ENCODE data around the gene SERAC1.

The SERAC1 gene

DNA sequence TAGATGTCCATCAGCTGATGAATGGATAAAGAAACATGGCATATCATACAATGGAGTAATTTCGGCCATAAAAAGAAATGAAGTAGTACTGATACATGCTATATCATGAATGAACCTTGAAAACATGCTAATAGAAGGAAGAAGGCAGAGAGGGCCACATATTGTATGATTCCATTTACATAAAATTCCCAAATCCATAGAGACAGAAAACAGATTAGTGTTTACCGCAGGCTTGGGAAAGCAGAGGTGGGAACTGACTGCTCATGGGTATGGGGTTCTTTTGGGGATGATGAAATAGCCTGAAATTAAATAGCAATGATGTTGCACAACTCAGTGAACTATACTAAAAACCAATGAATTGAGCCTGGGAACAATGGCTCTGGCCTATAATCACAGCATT lies 58.3 kb downstream of the SERAC1 start:
- no peak overlapping the region for H4K5ac ChIP-seq (ENCODE audit: low read length)
- no peak overlapping the region for H2AK5ac ChIP-seq (ENCODE audit: low read length)
- no peak overlapping the region for H2BK120ac ChIP-seq (ENCODE audit: low read depth, low read length)
- no peak overlapping the region for H3K18ac ChIP-seq (ENCODE audit: low read length)
- no peak overlapping the region for H2BK5ac ChIP-seq (ENCODE audit: low read length)
- H3K79me1 ChIP-seq (ENCODE audit: low read length) = no peaks in the 10 kb centered on the region
- no peak overlapping the region for H3K4ac ChIP-seq (ENCODE audit: low read depth, low read length)
- H3K23ac ChIP-seq (ENCODE audit: low read length) = no peak overlapping the region
- no peak for DNase-seq
- H4K8ac ChIP-seq (ENCODE audit: low read depth, low read length) = no peak overlapping the region
- H3K27ac ChIP-seq (ENCODE audit: low read depth, low read length) = no peak overlapping the region
- no peaks in the 10 kb centered on the region for H3K4me1 ChIP-seq (ENCODE audit: control insufficient read depth, low read depth, low read length)
- H3K56ac ChIP-seq (ENCODE audit: low read length) = no peak overlapping the region
- H3K4me2 ChIP-seq (ENCODE audit: low read length) = no peak overlapping the region
- no peaks in the 10 kb centered on the region for H3K79me2 ChIP-seq (ENCODE audit: control insufficient read depth, insufficient read depth, low read length)
- no CpG with 5 or more reads among the region's 2 CpGs for WGBS (ENCODE audit: extremely low coverage, insufficient coverage, low lambda C conversion rate)
- H3K9ac ChIP-seq (ENCODE audit: low read length) = no peak overlapping the region
- no peak overlapping the region for H3K4me3 ChIP-seq (ENCODE audit: low read length)
- no peak overlapping the region for H2BK15ac ChIP-seq (replicated peaks; ENCODE audit: low read depth)
- no peaks in the 10 kb centered on the region for H3K27me3 ChIP-seq (ENCODE audit: insufficient read depth, low read length, poor library complexity)
- no peaks in the 10 kb centered on the region for H3K36me3 ChIP-seq (ENCODE audit: control insufficient read depth, insufficient read depth, low read length)

DNA sequence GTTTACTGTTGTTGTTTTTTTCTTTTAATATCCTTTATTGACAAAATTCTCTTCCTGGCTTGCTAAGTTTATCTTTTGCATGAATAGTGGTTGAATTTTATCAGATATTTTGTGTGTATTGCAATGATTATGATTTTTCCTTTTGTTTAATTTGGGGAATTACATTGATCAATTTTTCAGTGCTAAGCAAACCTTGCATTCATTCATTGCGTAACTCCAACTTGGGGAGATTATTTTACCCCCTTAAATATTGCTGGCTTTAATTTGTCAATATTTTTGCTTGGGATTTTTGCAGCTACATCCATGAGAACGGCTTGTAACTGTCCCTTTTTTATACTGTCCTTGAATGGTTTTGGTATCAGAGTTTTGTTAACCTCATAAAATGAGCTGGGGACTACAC lies 63.4 kb downstream of the SERAC1 start:
- H3K27me3 ChIP-seq (ENCODE audit: insufficient read depth, low read length, poor library complexity) = no peaks in the 10 kb centered on the region
- H3K4me1 ChIP-seq (ENCODE audit: control insufficient read depth, low read depth, low read length) = no peaks in the 10 kb centered on the region
- H2BK15ac ChIP-seq (replicated peaks; ENCODE audit: low read depth) = no peak overlapping the region
- no peak overlapping the region for H3K4me2 ChIP-seq (ENCODE audit: low read length)
- no peak overlapping the region for H3K4me3 ChIP-seq (ENCODE audit: low read length)
- no peaks in the 10 kb centered on the region for H3K79me1 ChIP-seq (ENCODE audit: low read length)
- no peak overlapping the region for H3K56ac ChIP-seq (ENCODE audit: low read length)
- H4K5ac ChIP-seq (ENCODE audit: low read length) = no peak overlapping the region
- H3K4ac ChIP-seq (ENCODE audit: low read depth, low read length) = no peak overlapping the region
- H2BK5ac ChIP-seq (ENCODE audit: low read length) = no peak overlapping the region
- H3K79me2 ChIP-seq (ENCODE audit: control insufficient read depth, insufficient read depth, low read length) = no peaks in the 10 kb centered on the region
- no CpG with 5 or more reads among the region's 2 CpGs for WGBS (ENCODE audit: extremely low coverage, insufficient coverage, low lambda C conversion rate)
- H3K23ac ChIP-seq (ENCODE audit: low read length) = no peak overlapping the region
- no peak overlapping the region for H3K9ac ChIP-seq (ENCODE audit: low read length)
- H2AK5ac ChIP-seq (ENCODE audit: low read length) = no peak overlapping the region
- H4K8ac ChIP-seq (ENCODE audit: low read depth, low read length) = no peak overlapping the region
- H3K18ac ChIP-seq (ENCODE audit: low read length) = no peak overlapping the region
- no peak overlapping the region for H3K27ac ChIP-seq (ENCODE audit: low read depth, low read length)
- no peaks in the 10 kb centered on the region for H3K36me3 ChIP-seq (ENCODE audit: control insufficient read depth, insufficient read depth, low read length)
- DNase-seq = no peak
- no peak overlapping the region for H2BK120ac ChIP-seq (ENCODE audit: low read depth, low read length)

DNA sequence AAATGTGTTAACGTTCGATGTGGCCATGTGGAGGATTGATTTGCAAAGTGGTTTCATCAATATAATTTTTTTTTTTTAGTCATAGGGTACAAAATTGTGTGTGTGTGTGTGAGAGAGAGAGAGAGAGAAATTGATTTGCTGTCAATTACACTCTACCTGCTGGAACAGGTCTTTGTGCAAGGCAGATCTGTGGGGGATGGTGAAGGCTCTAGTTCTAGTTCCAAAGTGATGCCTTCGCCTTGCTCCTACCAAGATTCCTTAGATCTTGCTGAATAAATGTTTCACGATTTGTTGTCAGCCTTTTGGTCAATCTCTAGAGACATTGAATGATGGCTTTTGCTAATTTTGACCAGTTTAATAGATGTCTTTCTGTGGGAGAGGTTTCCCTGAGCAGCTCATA lies 64.8 kb downstream of the SERAC1 start:
- no peaks in the 10 kb centered on the region for H3K27me3 ChIP-seq (ENCODE audit: insufficient read depth, low read length, poor library complexity)
- no peak for DNase-seq
- no peak overlapping the region for H2AK5ac ChIP-seq (ENCODE audit: low read length)
- H3K4ac ChIP-seq (ENCODE audit: low read depth, low read length) = no peak overlapping the region
- H2BK5ac ChIP-seq (ENCODE audit: low read length) = no peak overlapping the region
- WGBS (ENCODE audit: extremely low coverage, insufficient coverage, low lambda C conversion rate) = no CpG with 5 or more reads among the region's 4 CpGs
- H2BK15ac ChIP-seq (replicated peaks; ENCODE audit: low read depth) = no peak overlapping the region
- no peaks in the 10 kb centered on the region for H3K79me1 ChIP-seq (ENCODE audit: low read length)
- no peaks in the 10 kb centered on the region for H3K36me3 ChIP-seq (ENCODE audit: control insufficient read depth, insufficient read depth, low read length)
- H3K27ac ChIP-seq (ENCODE audit: low read depth, low read length) = no peak overlapping the region
- H3K79me2 ChIP-seq (ENCODE audit: control insufficient read depth, insufficient read depth, low read length) = no peaks in the 10 kb centered on the region
- H3K18ac ChIP-seq (ENCODE audit: low read length) = no peak overlapping the region
- no peak overlapping the region for H2BK120ac ChIP-seq (ENCODE audit: low read depth, low read length)
- no peak overlapping the region for H3K4me2 ChIP-seq (ENCODE audit: low read length)
- H3K4me1 ChIP-seq (ENCODE audit: control insufficient read depth, low read depth, low read length) = no peaks in the 10 kb centered on the region
- no peak overlapping the region for H3K9ac ChIP-seq (ENCODE audit: low read length)
- H4K5ac ChIP-seq (ENCODE audit: low read length) = no peak overlapping the region
- H3K4me3 ChIP-seq (ENCODE audit: low read length) = no peak overlapping the region
- no peak overlapping the region for H3K23ac ChIP-seq (ENCODE audit: low read length)
- no peak overlapping the region for H3K56ac ChIP-seq (ENCODE audit: low read length)
- H4K8ac ChIP-seq (ENCODE audit: low read depth, low read length) = no peak overlapping the region

DNA sequence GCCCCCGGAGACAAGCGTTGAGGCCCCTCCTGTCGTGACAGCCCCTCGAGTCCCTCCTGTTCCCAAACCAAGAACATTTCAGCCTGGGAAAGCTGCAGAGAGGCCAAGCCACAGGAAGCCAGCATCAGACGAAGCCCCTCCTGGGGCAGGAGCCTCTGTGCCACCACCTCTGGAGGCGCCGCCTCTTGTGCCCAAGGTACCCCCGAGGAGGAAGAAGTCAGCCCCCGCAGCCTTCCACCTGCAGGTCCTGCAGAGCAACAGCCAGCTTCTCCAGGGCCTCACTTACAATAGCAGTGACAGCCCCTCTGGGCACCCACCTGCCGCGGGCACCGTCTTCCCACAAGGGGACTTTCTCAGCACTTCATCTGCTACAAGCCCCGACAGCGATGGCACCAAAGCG lies 72.4 kb downstream of the SERAC1 start:
- H3K4me1 ChIP-seq (ENCODE audit: control insufficient read depth, low read depth, low read length) = no peaks in the 10 kb centered on the region
- H3K27me3 ChIP-seq (ENCODE audit: insufficient read depth, low read length, poor library complexity) = no peaks in the 10 kb centered on the region
- no peak overlapping the region for H4K8ac ChIP-seq (ENCODE audit: low read depth, low read length)
- H3K56ac ChIP-seq (ENCODE audit: low read length) = no peak overlapping the region
- H3K4ac ChIP-seq (ENCODE audit: low read depth, low read length) = no peak overlapping the region
- H3K36me3 ChIP-seq (ENCODE audit: control insufficient read depth, insufficient read depth, low read length) = no peaks in the 10 kb centered on the region
- H3K9ac ChIP-seq (ENCODE audit: low read length) = no peak overlapping the region
- H2BK15ac ChIP-seq (replicated peaks; ENCODE audit: low read depth) = no peak overlapping the region
- H3K23ac ChIP-seq (ENCODE audit: low read length) = no peak overlapping the region
- H2BK5ac ChIP-seq (ENCODE audit: low read length) = no peak overlapping the region
- H3K4me3 ChIP-seq (ENCODE audit: low read length) = no peak overlapping the region
- H2BK120ac ChIP-seq (ENCODE audit: low read depth, low read length) = no peak overlapping the region
- H3K79me1 ChIP-seq (ENCODE audit: low read length) = no peaks in the 10 kb centered on the region
- no peak overlapping the region for H3K18ac ChIP-seq (ENCODE audit: low read length)
- no peaks in the 10 kb centered on the region for H3K79me2 ChIP-seq (ENCODE audit: control insufficient read depth, insufficient read depth, low read length)
- H3K27ac ChIP-seq (ENCODE audit: low read depth, low read length) = no peak overlapping the region
- no peak overlapping the region for H2AK5ac ChIP-seq (ENCODE audit: low read length)
- no peak for DNase-seq
- no CpG with 5 or more reads among the region's 15 CpGs for WGBS (ENCODE audit: extremely low coverage, insufficient coverage, low lambda C conversion rate)
- H4K5ac ChIP-seq (ENCODE audit: low read length) = no peak overlapping the region
- no peak overlapping the region for H3K4me2 ChIP-seq (ENCODE audit: low read length)

DNA sequence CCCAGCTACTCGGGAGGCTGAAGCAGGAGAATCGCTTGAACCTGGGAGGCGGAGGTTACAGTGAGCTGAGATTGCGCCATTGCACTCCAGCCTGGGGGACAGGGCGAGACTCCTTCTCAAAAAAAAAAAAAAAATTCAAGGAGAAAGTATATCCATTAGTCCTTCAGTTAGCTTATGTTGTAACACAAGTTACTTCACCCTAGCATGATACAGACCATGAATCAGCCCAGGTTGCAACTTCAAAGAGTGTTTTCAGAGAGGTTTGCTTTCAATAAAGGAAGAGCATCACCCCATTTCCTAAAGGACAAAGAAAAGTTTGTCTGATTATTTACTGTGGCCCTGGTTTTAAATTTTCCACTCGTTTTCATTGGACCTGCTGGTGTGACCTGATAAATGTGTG lies 73.0 kb downstream of the SERAC1 start:
- no peak overlapping the region for H3K4me2 ChIP-seq (ENCODE audit: low read length)
- no CpG with 5 or more reads among the region's 6 CpGs for WGBS (ENCODE audit: extremely low coverage, insufficient coverage, low lambda C conversion rate)
- H3K79me1 ChIP-seq (ENCODE audit: low read length) = no peaks in the 10 kb centered on the region
- no peak overlapping the region for H2AK5ac ChIP-seq (ENCODE audit: low read length)
- H3K27ac ChIP-seq (ENCODE audit: low read depth, low read length) = no peak overlapping the region
- no peaks in the 10 kb centered on the region for H3K79me2 ChIP-seq (ENCODE audit: control insufficient read depth, insufficient read depth, low read length)
- no peaks in the 10 kb centered on the region for H3K27me3 ChIP-seq (ENCODE audit: insufficient read depth, low read length, poor library complexity)
- H3K9ac ChIP-seq (ENCODE audit: low read length) = no peak overlapping the region
- H4K5ac ChIP-seq (ENCODE audit: low read length) = no peak overlapping the region
- H2BK120ac ChIP-seq (ENCODE audit: low read depth, low read length) = no peak overlapping the region
- H2BK5ac ChIP-seq (ENCODE audit: low read length) = no peak overlapping the region
- no peaks in the 10 kb centered on the region for H3K36me3 ChIP-seq (ENCODE audit: control insufficient read depth, insufficient read depth, low read length)
- H3K4ac ChIP-seq (ENCODE audit: low read depth, low read length) = no peak overlapping the region
- no peak overlapping the region for H4K8ac ChIP-seq (ENCODE audit: low read depth, low read length)
- no peak for DNase-seq
- no peaks in the 10 kb centered on the region for H3K4me1 ChIP-seq (ENCODE audit: control insufficient read depth, low read depth, low read length)
- H2BK15ac ChIP-seq (replicated peaks; ENCODE audit: low read depth) = no peak overlapping the region
- no peak overlapping the region for H3K4me3 ChIP-seq (ENCODE audit: low read length)
- no peak overlapping the region for H3K18ac ChIP-seq (ENCODE audit: low read length)
- H3K23ac ChIP-seq (ENCODE audit: low read length) = no peak overlapping the region
- H3K56ac ChIP-seq (ENCODE audit: low read length) = no peak overlapping the region

DNA sequence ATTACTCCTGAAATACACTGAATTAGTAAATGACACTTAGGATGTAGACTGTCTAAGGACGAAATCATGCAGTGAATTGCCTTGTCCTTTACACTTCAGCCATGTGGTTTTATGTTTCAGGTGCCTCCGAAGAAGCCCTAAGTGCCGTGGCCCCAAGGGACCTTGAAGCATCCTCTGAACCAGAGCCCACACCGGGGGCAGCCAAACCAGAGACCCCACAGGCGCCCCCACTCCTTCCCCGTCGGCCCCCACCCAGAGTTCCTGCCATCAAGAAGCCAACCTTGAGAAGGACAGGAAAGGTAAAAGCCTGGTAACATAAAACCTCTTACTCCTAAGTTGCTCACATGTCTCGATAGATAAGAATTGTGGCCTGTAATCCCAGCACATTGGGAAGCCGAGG lies 75.3 kb downstream of the SERAC1 start:
- peaks cover 1% of the 10 kb centered on the region for H3K36me3 ChIP-seq (ENCODE audit: control insufficient read depth, insufficient read depth, low read length)
- no peak for DNase-seq
- H2BK120ac ChIP-seq (ENCODE audit: low read depth, low read length) = no peak overlapping the region

More for the DNA sequence above, 75.3 kb downstream of the SERAC1 start:
- Histone ChIP-seq H3K79me1 (ENCODE audit: low read length) (no peaks in the 10 kb centered on the region), H3K4me2 (ENCODE audit: low read length) (no peak overlapping the region), H3K4me1 (ENCODE audit: control insufficient read depth, low read depth, low read length) (no peaks in the 10 kb centered on the region), H3K79me2 (ENCODE audit: control insufficient read depth, insufficient read depth, low read length) (no peaks in the 10 kb centered on the region), H3K23ac (ENCODE audit: low read length) (no peak overlapping the region), H3K9ac (ENCODE audit: low read length) (no peak overlapping the region), H2BK15ac (replicated peaks; ENCODE audit: low read depth) (no peak overlapping the region), H2AK5ac (ENCODE audit: low read length) (no peak overlapping the region), H4K5ac (ENCODE audit: low read length) (no peak overlapping the region), H4K8ac (ENCODE audit: low read depth, low read length) (no peak overlapping the region), H3K27ac (ENCODE audit: low read depth, low read length) (no peak overlapping the region), H3K4me3 (ENCODE audit: low read length) (no peak overlapping the region), H3K27me3 (ENCODE audit: insufficient read depth, low read length, poor library complexity) (no peaks in the 10 kb centered on the region), H3K4ac (ENCODE audit: low read depth, low read length) (no peak overlapping the region), H3K18ac (ENCODE audit: low read length) (no peak overlapping the region), H2BK5ac (ENCODE audit: low read length) (no peak overlapping the region), H3K56ac (ENCODE audit: low read length) (no peak overlapping the region)
- no CpG with 5 or more reads among the region's 9 CpGs for WGBS (ENCODE audit: extremely low coverage, insufficient coverage, low lambda C conversion rate)

Data from mesendoderm (in vitro differentiated cells).